Measurements from ENCODE around the gene C5orf24.
"Not testable (repeated sequence)": the region's sequence is repeated elsewhere in the genome, so short reads cannot be mapped to it uniquely, and the experiment has no call there.

C5orf24 gene

DNA sequence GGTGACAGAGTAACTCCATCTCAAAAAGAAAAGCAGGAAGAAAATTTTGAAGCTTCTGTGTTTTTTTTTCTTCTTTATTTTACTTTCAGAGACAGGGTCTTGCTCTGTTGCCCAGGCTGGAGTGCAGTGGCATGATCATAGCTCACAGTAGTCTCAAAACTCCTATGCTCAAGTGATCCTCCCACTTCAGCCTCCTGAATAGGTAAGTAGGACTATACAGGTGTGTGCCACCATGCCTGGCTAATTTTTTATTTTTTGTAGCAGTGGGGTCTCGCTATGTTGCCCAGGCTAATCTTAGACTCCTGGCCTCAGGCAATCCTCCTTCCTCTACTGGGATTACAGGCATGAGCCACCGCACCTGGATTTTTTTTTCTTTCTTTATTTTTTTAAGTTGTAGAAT, 10.1 kb upstream of the C5orf24 start:
- TF ChIP-seq, protein P1, sequence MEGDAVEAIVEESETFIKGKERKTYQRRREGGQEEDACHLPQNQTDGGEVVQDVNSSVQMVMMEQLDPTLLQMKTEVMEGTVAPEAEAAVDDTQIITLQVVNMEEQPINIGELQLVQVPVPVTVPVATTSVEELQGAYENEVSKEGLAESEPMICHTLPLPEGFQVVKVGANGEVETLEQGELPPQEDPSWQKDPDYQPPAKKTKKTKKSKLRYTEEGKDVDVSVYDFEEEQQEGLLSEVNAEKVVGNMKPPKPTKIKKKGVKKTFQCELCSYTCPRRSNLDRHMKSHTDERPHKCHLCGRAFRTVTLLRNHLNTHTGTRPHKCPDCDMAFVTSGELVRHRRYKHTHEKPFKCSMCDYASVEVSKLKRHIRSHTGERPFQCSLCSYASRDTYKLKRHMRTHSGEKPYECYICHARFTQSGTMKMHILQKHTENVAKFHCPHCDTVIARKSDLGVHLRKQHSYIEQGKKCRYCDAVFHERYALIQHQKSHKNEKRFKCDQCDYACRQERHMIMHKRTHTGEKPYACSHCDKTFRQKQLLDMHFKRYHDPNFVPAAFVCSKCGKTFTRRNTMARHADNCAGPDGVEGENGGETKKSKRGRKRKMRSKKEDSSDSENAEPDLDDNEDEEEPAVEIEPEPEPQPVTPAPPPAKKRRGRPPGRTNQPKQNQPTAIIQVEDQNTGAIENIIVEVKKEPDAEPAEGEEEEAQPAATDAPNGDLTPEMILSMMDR (IDR thresholded peaks at IDR 0.05; ENCODE audit: extremely low read depth, insufficient read depth, missing control alignments): no peak
- in situ Hi-C loops (cut with MboI; ENCODE audit: low pct_unique_long_range_greater_than_20kb, low sequenced_read_pairs, unreplicated experiment): no loop called here
- no peak for DNase-seq (ENCODE audit: low spot score)

DNA sequence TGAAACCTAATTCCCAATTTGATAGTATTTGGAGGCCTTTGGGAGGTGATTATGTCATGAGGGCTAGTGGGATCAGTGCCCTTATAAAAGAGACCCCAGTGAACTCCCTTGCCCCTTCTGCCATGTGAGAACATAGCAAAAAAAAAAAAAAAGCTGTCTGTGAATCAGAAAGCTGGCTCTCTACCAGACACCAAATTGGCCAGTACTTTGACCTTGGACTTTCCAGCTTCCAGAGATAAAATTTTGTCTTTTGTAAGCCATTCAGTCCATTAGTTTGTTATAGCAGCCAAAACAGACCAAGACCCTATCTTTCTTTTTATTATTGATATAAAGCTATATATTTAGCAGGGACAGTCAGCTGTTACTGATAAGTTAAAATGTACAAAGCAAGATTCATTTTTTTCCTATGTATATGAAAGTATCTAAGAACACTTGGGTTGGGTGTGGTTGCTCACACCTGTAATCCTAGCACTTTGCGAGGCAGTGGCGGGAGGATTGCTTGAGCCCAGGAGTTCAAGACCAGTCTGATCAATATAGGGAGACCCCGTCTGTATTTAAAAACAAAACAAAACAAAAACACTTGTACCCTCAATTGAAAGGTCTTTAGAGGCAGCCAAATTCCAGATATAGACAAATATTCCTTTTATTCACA, 8.1 kb upstream of the C5orf24 start:
- TF ChIP-seq, protein P1 (IDR thresholded peaks at IDR 0.05; ENCODE audit: extremely low read depth, insufficient read depth, missing control alignments): no peak
- no peak for DNase-seq (ENCODE audit: low spot score)
- in situ Hi-C loops (cut with MboI; ENCODE audit: low pct_unique_long_range_greater_than_20kb, low sequenced_read_pairs, unreplicated experiment): no loop called here

DNA sequence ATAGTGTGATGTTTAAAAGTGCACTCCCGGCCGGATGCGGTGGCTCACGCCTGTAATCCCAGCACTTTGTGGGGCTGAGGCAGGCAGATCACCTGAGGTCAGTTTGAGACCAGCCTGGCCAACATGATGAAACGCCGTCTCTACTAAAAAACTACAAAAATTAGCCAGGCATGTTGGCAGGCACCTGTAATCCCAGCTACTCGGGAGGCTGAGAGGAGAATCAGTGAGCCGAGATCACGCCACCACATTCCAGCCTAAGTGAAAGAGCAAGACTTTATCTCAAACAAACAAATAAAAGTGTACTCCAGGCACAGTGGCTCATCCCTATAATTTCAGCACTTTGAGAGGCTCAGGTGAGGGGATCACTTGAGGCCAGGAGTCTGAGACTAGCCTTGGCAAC, 7.4 kb upstream of the C5orf24 start:
- in situ Hi-C loops (cut with MboI; ENCODE audit: low pct_unique_long_range_greater_than_20kb, low sequenced_read_pairs, unreplicated experiment); DNase-seq (ENCODE audit: low spot score): not testable (repeated sequence)

DNA sequence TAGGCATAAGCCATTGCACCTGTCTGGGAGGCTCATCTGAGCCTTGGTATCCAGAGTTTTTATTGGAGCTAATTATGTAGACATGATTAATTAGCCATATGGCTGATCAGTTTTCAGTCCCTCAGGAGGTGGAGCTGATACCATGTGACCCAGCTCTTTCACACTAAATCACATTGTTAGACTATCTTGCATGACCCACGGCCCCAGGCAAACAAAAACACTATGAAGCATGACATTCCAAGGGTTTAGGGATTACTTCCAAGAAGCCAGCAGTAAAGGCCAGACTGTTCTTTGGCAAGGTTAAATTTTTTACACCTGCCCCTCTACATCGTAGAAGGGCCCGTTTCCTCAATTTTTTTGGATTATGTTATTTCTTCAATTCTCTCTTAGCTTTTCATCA, 5.0 kb upstream of the C5orf24 start:
- in situ Hi-C loops (cut with MboI; ENCODE audit: low pct_unique_long_range_greater_than_20kb, low sequenced_read_pairs, unreplicated experiment): no loop called here
- no peak for DNase-seq (ENCODE audit: low spot score)
- TF ChIP-seq, protein P1 (IDR thresholded peaks at IDR 0.05; ENCODE audit: extremely low read depth, insufficient read depth, missing control alignments): no peak

DNA sequence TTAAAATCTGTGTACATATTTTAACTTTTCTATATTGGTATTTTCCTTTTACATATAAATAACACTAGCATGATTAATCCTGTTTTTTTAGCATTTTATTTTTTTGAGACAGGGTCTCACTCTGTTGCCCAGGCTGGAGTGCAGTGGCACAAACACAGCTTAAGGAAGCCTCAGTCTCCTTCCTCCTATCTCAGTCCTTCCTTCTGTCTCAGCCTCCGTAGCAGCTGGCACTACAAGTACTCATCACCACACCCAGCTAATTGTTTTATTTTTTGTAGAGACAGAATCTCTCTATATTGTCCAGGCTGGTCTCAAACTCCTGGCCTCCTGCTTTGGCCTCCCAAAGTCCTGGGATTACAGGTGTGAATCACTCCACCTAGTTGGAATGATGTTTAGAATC, 1.5 kb upstream of the C5orf24 start:
- no peak for DNase-seq (ENCODE audit: low spot score)
- in situ Hi-C loops (cut with MboI; ENCODE audit: low pct_unique_long_range_greater_than_20kb, low sequenced_read_pairs, unreplicated experiment): no loop called here

DNA sequence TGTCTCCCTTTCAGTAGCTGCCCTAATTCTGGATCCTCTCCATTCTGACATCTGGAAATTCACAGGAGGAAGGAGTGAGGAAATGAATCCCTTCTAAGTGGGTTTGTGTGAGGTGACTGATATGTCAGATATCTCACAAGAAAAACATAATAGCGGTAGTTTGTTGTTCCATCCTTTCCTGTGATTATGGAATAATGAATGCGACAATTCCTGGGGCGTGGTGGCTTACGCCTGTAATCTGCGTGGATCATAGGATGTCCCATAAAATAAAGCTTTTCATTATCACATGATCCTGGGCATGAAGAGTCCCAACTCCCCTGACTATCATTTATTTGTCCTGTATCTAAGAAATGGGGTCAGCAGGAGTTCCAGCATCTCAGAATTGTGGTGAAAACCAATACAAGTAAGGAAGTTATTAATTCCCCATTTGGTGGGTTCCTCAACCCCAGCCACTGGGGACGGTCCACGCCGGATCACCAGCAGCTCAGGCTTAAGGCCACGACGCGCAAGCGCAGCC, 375 bp upstream of the C5orf24 start:
- TF ChIP-seq, protein P1 (IDR thresholded peaks at IDR 0.05; ENCODE audit: extremely low read depth, insufficient read depth, missing control alignments): no peak
- in situ Hi-C loops (cut with MboI; ENCODE audit: low pct_unique_long_range_greater_than_20kb, low sequenced_read_pairs, unreplicated experiment): no loop called here
- no peak for DNase-seq (ENCODE audit: low spot score)

More for the DNA sequence above, 1.5 kb upstream of the C5orf24 start:
- TF ChIP-seq, protein P1 (IDR thresholded peaks at IDR 0.05; ENCODE audit: extremely low read depth, insufficient read depth, missing control alignments): no peak

DNA sequence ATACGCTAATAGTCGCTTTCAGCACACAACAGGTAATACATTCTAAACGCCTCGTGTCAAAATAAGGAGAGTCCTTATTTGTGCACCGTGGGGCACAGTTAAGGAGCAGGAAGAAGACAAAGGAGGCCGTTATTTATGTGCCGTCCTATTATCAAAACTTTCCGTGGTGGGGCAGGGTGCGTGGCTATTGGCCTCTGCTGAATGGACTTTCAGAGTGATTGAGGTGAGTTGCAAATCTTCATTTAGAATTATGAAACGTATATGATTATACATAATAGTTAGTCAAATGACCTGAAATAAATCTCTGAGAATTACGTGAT, 833 bp downstream of the C5orf24 start:
- no peak for DNase-seq (ENCODE audit: low spot score)
- in situ Hi-C loops (cut with MboI; ENCODE audit: low pct_unique_long_range_greater_than_20kb, low sequenced_read_pairs, unreplicated experiment): no loop called here
- TF ChIP-seq, protein P1 (IDR thresholded peaks at IDR 0.05; ENCODE audit: extremely low read depth, insufficient read depth, missing control alignments): no peak

DNA sequence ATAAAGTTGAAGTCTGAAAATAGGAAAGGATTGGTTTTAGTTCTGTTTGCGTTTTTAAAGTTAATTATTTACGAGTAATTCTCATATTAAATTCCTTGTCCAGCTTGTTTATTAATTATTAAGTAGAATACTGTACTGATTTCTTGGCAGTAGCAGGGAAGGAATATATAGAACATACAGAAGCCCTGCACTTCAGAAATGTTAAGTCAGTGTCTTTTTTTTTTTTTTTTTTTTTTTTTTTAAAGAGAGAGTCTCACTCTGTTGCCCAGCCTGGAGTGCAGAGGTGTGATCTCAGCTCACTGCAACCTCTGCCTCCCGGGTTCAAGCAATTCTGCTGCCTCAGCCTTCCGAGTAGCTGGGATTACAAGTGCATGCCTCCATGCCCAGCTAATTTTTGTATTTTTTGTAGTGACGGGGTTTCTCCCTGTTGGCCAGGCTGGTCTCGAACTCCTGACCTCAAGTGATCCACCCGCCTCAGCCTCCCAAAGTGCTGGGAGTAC, 3.7 kb downstream of the C5orf24 start:
- DNase-seq (ENCODE audit: low spot score); in situ Hi-C loops (cut with MboI; ENCODE audit: low pct_unique_long_range_greater_than_20kb, low sequenced_read_pairs, unreplicated experiment): not testable (repeated sequence)
